ENCODE data around the gene CUTA. TPM values are rescaled to one million over a fixed set of nuclear protein-coding genes. Genes with fewer than 3 reads are reported as not detected.
A peak's percentile ranks its signal among the peaks of the same experiment; 100 is the strongest.

The CUTA gene, protein sequence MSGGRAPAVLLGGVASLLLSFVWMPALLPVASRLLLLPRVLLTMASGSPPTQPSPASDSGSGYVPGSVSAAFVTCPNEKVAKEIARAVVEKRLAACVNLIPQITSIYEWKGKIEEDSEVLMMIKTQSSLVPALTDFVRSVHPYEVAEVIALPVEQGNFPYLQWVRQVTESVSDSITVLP
- 155 and 201 TPM in 2 replicates for total RNA-seq

DNA sequence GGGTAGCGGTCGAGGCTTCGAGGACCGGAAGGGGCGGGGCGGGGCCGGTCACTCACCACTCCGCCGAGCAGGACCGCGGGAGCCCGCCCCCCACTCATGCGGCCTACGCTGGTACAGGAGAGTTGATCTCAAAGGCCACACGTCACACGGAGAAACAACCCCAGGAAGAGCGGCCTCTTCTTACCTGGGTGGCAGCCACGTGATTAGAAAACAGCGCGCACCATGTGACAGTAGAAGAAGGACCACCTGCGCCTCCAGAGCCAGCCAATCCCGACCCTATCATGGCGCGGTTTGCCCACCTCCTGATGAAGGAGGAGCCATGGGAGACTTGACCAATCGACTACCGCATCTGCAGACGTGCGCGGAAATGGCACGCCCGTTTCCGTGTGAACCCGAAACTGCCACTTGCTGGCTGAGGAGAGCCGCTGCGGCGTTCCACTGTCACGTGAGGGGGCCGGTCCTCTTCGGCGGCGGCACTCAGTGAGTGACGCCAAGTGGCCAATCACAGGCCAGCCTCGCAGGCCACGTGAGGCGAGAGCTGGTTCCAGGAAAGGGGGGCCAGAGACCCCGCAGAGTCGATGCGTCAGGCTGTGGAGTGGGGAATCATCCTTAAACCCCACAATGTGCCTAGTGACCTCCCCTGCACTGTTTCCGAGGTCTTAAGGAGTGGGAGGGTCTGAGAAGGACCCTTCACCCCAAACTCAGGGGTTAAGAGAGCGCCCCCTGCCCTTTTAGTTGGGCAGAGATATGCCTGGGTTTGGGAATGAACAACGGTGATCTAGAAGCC lies at the start of gene CUTA:
CUTA (minus strand) TSS at position 205 of the 787 bp plus-strand sequence; CDS start at position 98, 107 bp downstream.
- peak; percentile 100 for DNase-seq (ENCODE audit: low read depth)
- TF ChIP-seq, protein P1, sequence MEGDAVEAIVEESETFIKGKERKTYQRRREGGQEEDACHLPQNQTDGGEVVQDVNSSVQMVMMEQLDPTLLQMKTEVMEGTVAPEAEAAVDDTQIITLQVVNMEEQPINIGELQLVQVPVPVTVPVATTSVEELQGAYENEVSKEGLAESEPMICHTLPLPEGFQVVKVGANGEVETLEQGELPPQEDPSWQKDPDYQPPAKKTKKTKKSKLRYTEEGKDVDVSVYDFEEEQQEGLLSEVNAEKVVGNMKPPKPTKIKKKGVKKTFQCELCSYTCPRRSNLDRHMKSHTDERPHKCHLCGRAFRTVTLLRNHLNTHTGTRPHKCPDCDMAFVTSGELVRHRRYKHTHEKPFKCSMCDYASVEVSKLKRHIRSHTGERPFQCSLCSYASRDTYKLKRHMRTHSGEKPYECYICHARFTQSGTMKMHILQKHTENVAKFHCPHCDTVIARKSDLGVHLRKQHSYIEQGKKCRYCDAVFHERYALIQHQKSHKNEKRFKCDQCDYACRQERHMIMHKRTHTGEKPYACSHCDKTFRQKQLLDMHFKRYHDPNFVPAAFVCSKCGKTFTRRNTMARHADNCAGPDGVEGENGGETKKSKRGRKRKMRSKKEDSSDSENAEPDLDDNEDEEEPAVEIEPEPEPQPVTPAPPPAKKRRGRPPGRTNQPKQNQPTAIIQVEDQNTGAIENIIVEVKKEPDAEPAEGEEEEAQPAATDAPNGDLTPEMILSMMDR (IDR thresholded peaks at IDR 0.05; ENCODE audit: insufficient read depth, low read depth, low read length): peak; percentile 17
- peak within 1 kb of the TSS; percentile 93 for H3K4me3 ChIP-seq (ENCODE audit: low read depth, low read length)

DNA sequence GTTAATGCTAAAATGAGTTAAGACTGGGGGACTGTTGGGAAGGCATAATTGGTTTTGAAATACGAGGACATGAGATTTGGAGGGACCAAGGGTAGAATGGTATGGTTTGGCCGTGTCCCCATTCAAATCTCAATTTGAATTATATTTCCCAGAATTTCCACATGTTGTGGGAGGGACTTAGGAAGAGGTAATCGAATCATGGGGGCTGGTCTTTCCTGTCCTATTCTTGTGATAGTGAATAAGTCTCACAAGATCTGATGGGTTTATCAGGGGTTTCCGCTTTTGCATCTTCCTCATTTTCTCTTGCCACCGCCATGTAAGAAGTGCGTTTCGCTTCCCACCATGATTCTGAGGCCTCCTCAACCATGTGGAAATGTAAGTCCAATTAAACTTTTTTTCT lies 49.2 kb upstream of the CUTA start:
- TF ChIP-seq, protein P1 (IDR thresholded peaks at IDR 0.05; ENCODE audit: insufficient read depth, low read depth, low read length): no peak

DNA sequence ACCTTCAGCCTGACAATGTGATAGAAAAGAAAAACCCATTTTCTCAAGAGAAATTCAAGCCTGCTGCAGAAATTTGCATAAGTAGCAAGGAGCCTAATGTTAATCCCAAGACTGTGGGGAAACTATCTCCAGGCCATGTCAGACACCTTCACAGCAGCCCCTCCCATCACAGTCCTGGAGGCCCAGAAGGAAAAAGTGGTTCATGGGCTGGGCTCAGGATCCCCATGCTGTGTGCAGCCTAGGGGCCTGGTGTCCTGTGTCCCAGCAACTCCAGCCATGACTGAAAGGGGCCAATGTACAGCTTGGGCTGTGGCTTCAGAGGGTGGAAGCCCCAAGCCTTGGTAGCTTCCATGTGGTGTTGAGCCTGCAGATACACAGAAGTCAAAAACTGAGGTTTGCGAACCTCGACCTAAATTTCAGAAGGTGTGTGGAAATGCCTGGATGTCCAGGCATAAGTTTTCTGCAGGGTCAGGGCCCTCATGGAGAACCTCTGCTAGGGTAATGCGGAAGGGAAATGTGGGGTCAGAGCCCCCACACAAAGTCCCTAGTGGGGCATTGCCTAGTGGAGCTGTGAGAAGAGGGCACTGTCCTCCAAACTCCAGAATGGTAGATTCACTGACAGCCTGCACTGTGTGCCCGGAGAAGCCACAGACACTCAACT lies 48.3 kb upstream of the CUTA start:
- TF ChIP-seq, protein P1 (IDR thresholded peaks at IDR 0.05; ENCODE audit: insufficient read depth, low read depth, low read length): no peak
- DNase-seq (ENCODE audit: low read depth): no peak
- no peak overlapping the region for H3K4me3 ChIP-seq (ENCODE audit: low read depth, low read length)

More for the DNA sequence above, 49.2 kb upstream of the CUTA start:
- no peak for DNase-seq (ENCODE audit: low read depth)
- H3K4me3 ChIP-seq (ENCODE audit: low read depth, low read length): no peak overlapping the region

DNA sequence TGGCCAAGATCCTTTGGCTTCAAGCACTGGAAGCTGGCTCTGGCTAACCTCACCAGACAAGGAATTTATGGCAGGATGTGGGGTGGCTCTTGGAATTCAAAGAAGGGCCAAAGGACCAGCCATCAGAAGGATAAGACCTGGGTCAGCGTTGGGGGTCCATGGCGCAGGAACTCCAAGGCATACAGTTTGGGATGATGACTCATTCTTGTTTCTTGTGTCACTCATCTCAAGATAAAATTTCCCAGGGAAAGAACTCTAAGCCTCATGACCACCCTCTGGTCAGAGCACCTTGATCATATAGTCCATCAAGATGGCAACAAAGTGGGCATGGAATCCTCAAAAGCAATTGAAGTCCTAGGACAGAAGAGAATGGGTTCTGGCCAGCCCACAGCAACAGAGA lies 41.3 kb upstream of the CUTA start:
- TF ChIP-seq, protein P1 (IDR thresholded peaks at IDR 0.05; ENCODE audit: insufficient read depth, low read depth, low read length): no peak
- no peak for DNase-seq (ENCODE audit: low read depth)

DNA sequence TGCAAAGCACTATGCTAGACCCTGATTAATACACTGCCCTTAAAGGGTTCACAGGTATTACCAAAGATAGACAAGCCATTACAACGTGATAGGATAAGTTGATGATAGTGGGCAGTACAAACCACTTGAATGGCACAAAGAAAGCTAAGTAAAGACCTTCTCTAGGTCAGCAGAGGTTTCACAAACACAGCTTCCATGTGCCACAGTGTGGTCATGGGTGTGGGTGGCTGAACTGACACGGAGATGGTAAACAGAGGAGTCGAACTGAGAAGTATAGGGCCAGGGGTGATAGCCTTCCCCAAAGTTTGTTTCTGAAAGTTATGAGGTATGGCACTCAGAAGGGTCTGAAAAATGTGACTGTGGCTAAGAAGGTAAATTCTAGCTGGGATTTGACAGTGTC lies 40.8 kb upstream of the CUTA start:
- no peak overlapping the region for H3K4me3 ChIP-seq (ENCODE audit: low read depth, low read length)
- DNase-seq (ENCODE audit: low read depth): no peak
- TF ChIP-seq, protein P1 (IDR thresholded peaks at IDR 0.05; ENCODE audit: insufficient read depth, low read depth, low read length): no peak

More for the DNA sequence above, 41.3 kb upstream of the CUTA start:
- H3K4me3 ChIP-seq (ENCODE audit: low read depth, low read length): no peak overlapping the region

DNA sequence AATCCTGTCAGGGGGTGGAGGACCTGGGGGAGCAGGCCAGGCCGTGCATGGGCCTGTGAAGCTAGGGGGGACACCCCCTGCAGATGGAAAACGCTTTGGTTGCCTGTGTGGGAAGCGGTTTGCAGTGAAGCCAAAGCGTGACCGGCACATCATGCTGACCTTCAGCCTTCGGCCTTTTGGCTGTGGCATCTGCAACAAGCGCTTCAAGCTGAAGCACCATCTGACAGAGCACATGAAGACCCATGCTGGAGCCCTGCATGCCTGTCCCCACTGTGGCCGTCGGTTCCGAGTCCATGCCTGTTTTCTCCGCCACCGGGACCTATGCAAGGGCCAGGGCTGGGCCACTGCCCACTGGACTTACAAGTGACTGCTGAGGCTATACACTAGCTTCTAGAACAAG lies 38.2 kb upstream of the CUTA start:
- TF ChIP-seq, protein P1 (IDR thresholded peaks at IDR 0.05; ENCODE audit: insufficient read depth, low read depth, low read length): no peak
- no peak for DNase-seq (ENCODE audit: low read depth)

More for the DNA sequence above, 38.2 kb upstream of the CUTA start:
- no peak overlapping the region for H3K4me3 ChIP-seq (ENCODE audit: low read depth, low read length)
